B cell (primary cell): Measurements from ENCODE around the gene DPYD.

Experiments
- CTCF ChIP-seq: fragments of 200-600 bp; IDR thresholded peaks from one replicate; pipeline ENCODE4 v1.8.0; 2022; ENCODE audit warnings: antibody characterized with exemption, mild to moderate bottlenecking
- EZH2 ChIP-seq: IDR thresholded peaks from 2 replicates; pipeline ENCODE4 v1.6.1; 2012; ENCODE audit warnings: borderline replicate concordance, low read depth, mild to moderate bottlenecking, moderate library complexity, low read length; ENCODE audit not compliant: insufficient read depth, poor library complexity, severe bottlenecking

GRCh38 chr1:97563926-97564325, 356.9 kb downstream of the DPYD start:
- TF ChIP-seq CTCF, result no peak
- no peak for TF ChIP-seq EZH2
